HepG2 (cell line): ENCODE data around the gene RNF183. TPM values are rescaled to one million over a fixed set of nuclear protein-coding genes. Genes with fewer than 3 reads are reported as not detected.

ENCODE experiments used
- ATF7 ChIP-seq, 2 experiments: fragments of 450-650 bp in 1 of 2; sonication (generic) in 1 of 2; formaldehyde crosslinking in 1 of 2; IDR thresholded peaks; 2 replicates each; pipeline versions ENCODE4 v1.4.0 to v1.6.1; 2016 to 2020; ENCODE audit warnings: antibody characterized with exemption in 1 of 2, mild to moderate bottlenecking in 1 of 2, missing genetic modification reagents in 1 of 2
- CHD4 ChIP-seq: fragments of 200-600 bp; sonication (generic); IDR thresholded peaks from 2 replicates; pipeline ENCODE4 v1.7.0; 2017; ENCODE audit warnings: mild to moderate bottlenecking, low read length, borderline replicate concordance
- FOXA3 ChIP-seq: IDR thresholded peaks from 2 replicates; pipeline ENCODE4 v1.6.1; 2016; ENCODE audit warnings: missing genetic modification reagents, missing compliant biosample characterization
- GFI1 ChIP-seq: sonication (generic); formaldehyde crosslinking; IDR thresholded peaks from 2 replicates; pipeline ENCODE4 v1.5.0; 2020; ENCODE audit warnings: missing genetic modification reagents, mild to moderate bottlenecking, borderline replicate concordance
- JUND ChIP-seq: sonication (generic); formaldehyde crosslinking; IDR thresholded peaks from 2 replicates; pipeline ENCODE4 v1.8.0; 2022; ENCODE audit warnings: mild to moderate bottlenecking, missing genetic modification reagents
- MXD1 ChIP-seq: sonication (generic); formaldehyde crosslinking; IDR thresholded peaks from 2 replicates; pipeline ENCODE4 v1.4.0; 2020; ENCODE audit warnings: mild to moderate bottlenecking, missing genetic modification reagents
- NCOR1 ChIP-seq: fragments of 200-600 bp; sonication (generic); IDR thresholded peaks from 2 replicates; pipeline ENCODE4 v1.7.0; 2017; ENCODE audit warnings: antibody characterized with exemption, low read length, borderline replicate concordance
- POGZ ChIP-seq: sonication (generic); formaldehyde crosslinking; IDR thresholded peaks from 2 replicates; pipeline ENCODE4 v1.4.0; 2020; ENCODE audit warnings: mild to moderate bottlenecking, missing genetic modification reagents
- POLR2G ChIP-seq: fragments of 200-400 bp; formaldehyde crosslinking; IDR thresholded peaks from 2 replicates; pipeline ENCODE4 v1.6.1; 2018; ENCODE audit warnings: mild to moderate bottlenecking, low read depth, low read length, moderate library complexity
- RXRB ChIP-seq: IDR thresholded peaks from 2 replicates; pipeline ENCODE4 v1.6.1; 2016; ENCODE audit warnings: borderline replicate concordance, missing genetic modification reagents, missing compliant biosample characterization
- UBTF ChIP-seq: sonication (generic); formaldehyde crosslinking; IDR thresholded peaks from 2 replicates; pipeline ENCODE4 v1.4.0; 2020; ENCODE audit warnings: mild to moderate bottlenecking, missing genetic modification reagents
- ZKSCAN8 ChIP-seq: IDR thresholded peaks from 2 replicates; pipeline ENCODE4 v1.6.1; 2016; ENCODE audit warnings: borderline replicate concordance, missing genetic modification reagents, missing compliant biosample characterization
- ZNF280B ChIP-seq: sonication (generic); formaldehyde crosslinking; IDR thresholded peaks from 2 replicates; pipeline ENCODE4 v1.5.0; 2020; ENCODE audit warnings: missing genetic modification reagents, mild to moderate bottlenecking, borderline replicate concordance
- ZNF326 ChIP-seq: sonication (generic); formaldehyde crosslinking; IDR thresholded peaks from 2 replicates; pipeline ENCODE4 v1.4.0; 2020; ENCODE audit warnings: missing genetic modification reagents, borderline replicate concordance
- ZNF367 ChIP-seq: sonication (generic); formaldehyde crosslinking; IDR thresholded peaks from 2 replicates; pipeline ENCODE4 v1.4.0; 2020; ENCODE audit warnings: missing genetic modification reagents, borderline replicate concordance
- ZNF552 ChIP-seq: sonication (generic); formaldehyde crosslinking; IDR thresholded peaks from 2 replicates; pipeline ENCODE4 v1.9.0; 2022; ENCODE audit warnings: missing genetic modification reagents, mild to moderate bottlenecking, borderline replicate concordance
- ZNF580 ChIP-seq: IDR thresholded peaks from 2 replicates; pipeline ENCODE4 v1.6.1; 2016; ENCODE audit warnings: low read depth, borderline replicate concordance
- ZNF687 ChIP-seq: sonication (generic); formaldehyde crosslinking; IDR thresholded peaks from 2 replicates; pipeline ENCODE4 v1.5.1; 2020; ENCODE audit warnings: mild to moderate bottlenecking, missing genetic modification reagents, moderate library complexity
- ZNF709 ChIP-seq: sonication (generic); formaldehyde crosslinking; IDR thresholded peaks from 2 replicates; pipeline ENCODE4 v1.5.0; 2020; ENCODE audit warnings: mild to moderate bottlenecking, missing genetic modification reagents
- polyA plus RNA-seq, 8 experiments: library from polyadenylated mRNA; depleted of rRNA in 3 of 8; stranded (reverse) in 7 of 8; unstranded in 1 of 8; fragments of >200 nt; fragmentation: Illumina TruSeq in 4 of 8; extraction: Trizol in 4 of 8; gene quantifications; 2 replicates each; pipeline versions ENCODE4 v1.2.1 to v1.2.3, GENCODE V29; 2011 to 2016; ENCODE audit warnings: low read depth in 4 of 8, missing spikeins in 1 of 8, mixed read lengths in 1 of 8; ENCODE audit not compliant: insufficient read depth in 1 of 8
- total RNA-seq, 5 experiments: library from RNA; depleted of rRNA; stranded (reverse); fragments of >200 nt; fragmentation: Illumina TruSeq; extraction: Trizol; gene quantifications; 2 replicates each; pipeline ENCODE4 v1.2.3, GENCODE V29; 2016; ENCODE audit warnings: low read depth in 1 of 5

Gene RNF183
- total and polyA plus RNA-seq, 2 of the 13 experiments (the other 11 are each of a cell fraction or from before 2014, with no cell fraction given), result 0.13 to 6.5 TPM

- TF ChIP-seq ZNF367 (CRISPR knock-in tag) (no peak), ZNF552 (no peak), ZNF280B (CRISPR knock-in tag) (peak; percentile 40; the same call in 1 of the 2 replicates), JUND (CRISPR knock-in tag) (0 out of 2 replicates have a peak, but pooled peaks have one; percentile 46), CHD4 (no peak), ZKSCAN8 (0 out of 2 replicates have a peak, but pooled peaks have one; percentile 52), FOXA3 (CRISPR knock-in tag) (peak; percentile 36), MXD1 (CRISPR knock-in tag) (peak; percentile 33; the same call in 1 of the 2 replicates), ZNF687 (CRISPR knock-in tag) (peak; percentile 90), NCOR1 (no peak), UBTF (0 out of 2 replicates have a peak, but pooled peaks have one; percentile 30), POGZ (CRISPR knock-in tag) (peak; percentile 53), RXRB (CRISPR knock-in tag) (peak; percentile 50; the same call in 1 of the 2 replicates), ATF7 (IDR thresholded peaks at IDR 0.05) (no peak), ATF7 (CRISPR knock-in tag; IDR thresholded peaks at IDR 0.05) (0 out of 2 replicates have a peak, but pooled peaks have one; percentile 40), ZNF326 (CRISPR knock-in tag) (no peak), POLR2G (peak; percentile 63), ZNF580 (CRISPR knock-in tag) (peak; percentile 74; the same call in 1 of the 2 replicates), ZNF709 (peak; percentile 39; the same call in 1 of the 2 replicates), GFI1 (peak; percentile 49; the same call in 1 of the 2 replicates)
These were observed at the start of gene RNF183 (continued) for GRCh38 chr9:113302792-113303418.
